DOHH2 (cell line): Measurements from ENCODE around the gene PGK1.
"Not testable (repeated sequence)": the region's sequence is repeated elsewhere in the genome, so short reads cannot be mapped to it uniquely, and the experiment has no call there.

Source experiments
- H3F3A ChIP-seq: fragments of 200-600 bp; sonication (generic), shearing (Covaris generic); 2 replicates; pipeline ENCODE4 v1.6.0; 2016; ENCODE audit warnings: antibody characterized with exemption, mild to moderate bottlenecking; ENCODE audit not compliant: control insufficient read depth, insufficient read depth
- H3K27ac ChIP-seq: fragments of 200-600 bp; sonication (generic); 2 replicates; pipeline ENCODE4 v1.5.1; 2014; ENCODE audit warnings: low read depth, mild to moderate bottlenecking, low read length, moderate library complexity
- H3K27me3 ChIP-seq: fragments of 200-600 bp; sonication (generic); 2 replicates; pipeline ENCODE4 v1.6.1; 2014; ENCODE audit warnings: mild to moderate bottlenecking, low read length, mixed read lengths; ENCODE audit not compliant: control insufficient read depth
- H3K36me3 ChIP-seq: fragments of 200-600 bp; sonication (generic); 2 replicates; pipeline ENCODE4 v1.6.1; 2014; ENCODE audit warnings: mild to moderate bottlenecking, low read length, moderate library complexity, mixed read lengths; ENCODE audit not compliant: control insufficient read depth
- H3K4me1 ChIP-seq: fragments of 200-600 bp; sonication (generic); 2 replicates; pipeline ENCODE4 v1.6.1; 2014; ENCODE audit warnings: mild to moderate bottlenecking, low read length, mixed read lengths; ENCODE audit not compliant: control insufficient read depth
- H3K4me2 ChIP-seq: fragments of 200-600 bp; sonication (generic); 2 replicates; pipeline ENCODE4 v1.6.0; 2014; ENCODE audit warnings: mild to moderate bottlenecking, low read length, moderate library complexity
- H3K4me3 ChIP-seq: fragments of 200-600 bp; sonication (generic); 2 replicates; pipeline ENCODE4 v1.5.1; 2014; ENCODE audit warnings: mild to moderate bottlenecking, low read length, mixed read lengths
- H3K79me2 ChIP-seq: fragments of 200-600 bp; sonication (generic); 2 replicates; pipeline ENCODE4 v1.6.1; 2014; ENCODE audit warnings: mild to moderate bottlenecking, low read length, mixed read lengths; ENCODE audit not compliant: control insufficient read depth
- H3K9me2 ChIP-seq: fragments of 200-600 bp; sonication (generic); replicated peaks from 2 replicates; pipeline ENCODE4 v1.6.1; 2014; ENCODE audit warnings: mild to moderate bottlenecking, low read length, mixed read lengths; ENCODE audit not compliant: control insufficient read depth
- H3K9me3 ChIP-seq: fragments of 200-600 bp; sonication (generic); 2 replicates; pipeline ENCODE4 v1.6.1; 2014; ENCODE audit warnings: antibody characterized with exemption, low read length, mixed read lengths; ENCODE audit not compliant: control insufficient read depth, insufficient read depth
- H4K20me1 ChIP-seq: fragments of 200-600 bp; sonication (generic); 2 replicates; pipeline ENCODE4 v1.6.0; 2014; ENCODE audit warnings: low read depth, mild to moderate bottlenecking, antibody characterized with exemption, low read length, moderate library complexity; ENCODE audit not compliant: control insufficient read depth, insufficient read depth
- EZH2phosphoT487 ChIP-seq: fragments of 200-600 bp; sonication (generic); IDR thresholded peaks from 2 replicates; pipeline ENCODE4 v1.6.1; 2017; ENCODE audit warnings: borderline replicate concordance, mild to moderate bottlenecking, antibody characterized with exemption, low read length, moderate library complexity, mixed read lengths
- TF ChIP-seq, protein P1 (sequence below): fragments of 200-600 bp; sonication (generic); IDR thresholded peaks from one replicate; pipeline ENCODE4 v1.5.1; 2014; ENCODE audit warnings: antibody characterized with exemption, mild to moderate bottlenecking, low read depth, low read length; ENCODE audit not compliant: poor library complexity, severe bottlenecking

Gene PGK1

DNA sequence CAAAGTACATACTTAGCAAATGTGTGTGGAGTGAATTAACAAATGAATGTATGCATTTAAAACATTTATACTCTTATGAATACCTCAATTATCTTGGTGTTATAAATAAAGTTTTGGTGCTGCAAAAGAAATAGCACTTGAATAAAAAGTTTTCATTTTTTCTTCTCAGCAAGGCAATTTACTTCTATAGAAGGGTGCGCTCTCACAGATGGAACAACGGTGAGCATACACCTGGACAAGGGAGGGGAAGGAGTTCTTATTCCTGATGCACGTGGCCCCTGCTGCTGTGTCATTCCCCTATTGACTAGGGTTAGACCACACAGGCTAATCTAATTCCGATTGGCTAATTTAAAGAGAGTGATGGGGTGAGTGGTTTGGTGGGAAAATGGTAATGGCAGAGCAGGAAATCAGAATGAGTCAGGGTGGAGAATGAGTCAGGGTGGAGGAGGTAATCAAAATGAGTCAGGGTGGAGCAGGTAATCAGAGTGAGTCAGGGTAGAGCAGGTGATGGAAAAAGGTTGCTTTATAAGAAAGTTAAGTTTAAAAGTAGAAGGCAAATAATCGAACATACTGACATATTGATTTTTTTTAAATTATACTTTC lies 28.2 kb upstream of the PGK1 start:
- H3K4me3 ChIP-seq = no peak overlapping the region
- no peaks in the 10 kb centered on the region for H3K36me3 ChIP-seq
- no peaks in the 10 kb centered on the region for H3K79me2 ChIP-seq
- H3K4me1 ChIP-seq = no peaks in the 10 kb centered on the region
- no peak overlapping the region for H3K4me2 ChIP-seq
- TF ChIP-seq, protein P1, sequence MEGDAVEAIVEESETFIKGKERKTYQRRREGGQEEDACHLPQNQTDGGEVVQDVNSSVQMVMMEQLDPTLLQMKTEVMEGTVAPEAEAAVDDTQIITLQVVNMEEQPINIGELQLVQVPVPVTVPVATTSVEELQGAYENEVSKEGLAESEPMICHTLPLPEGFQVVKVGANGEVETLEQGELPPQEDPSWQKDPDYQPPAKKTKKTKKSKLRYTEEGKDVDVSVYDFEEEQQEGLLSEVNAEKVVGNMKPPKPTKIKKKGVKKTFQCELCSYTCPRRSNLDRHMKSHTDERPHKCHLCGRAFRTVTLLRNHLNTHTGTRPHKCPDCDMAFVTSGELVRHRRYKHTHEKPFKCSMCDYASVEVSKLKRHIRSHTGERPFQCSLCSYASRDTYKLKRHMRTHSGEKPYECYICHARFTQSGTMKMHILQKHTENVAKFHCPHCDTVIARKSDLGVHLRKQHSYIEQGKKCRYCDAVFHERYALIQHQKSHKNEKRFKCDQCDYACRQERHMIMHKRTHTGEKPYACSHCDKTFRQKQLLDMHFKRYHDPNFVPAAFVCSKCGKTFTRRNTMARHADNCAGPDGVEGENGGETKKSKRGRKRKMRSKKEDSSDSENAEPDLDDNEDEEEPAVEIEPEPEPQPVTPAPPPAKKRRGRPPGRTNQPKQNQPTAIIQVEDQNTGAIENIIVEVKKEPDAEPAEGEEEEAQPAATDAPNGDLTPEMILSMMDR = no peak
- no peak for TF ChIP-seq EZH2phosphoT487
- H3F3A ChIP-seq = no peaks in the 10 kb centered on the region
- no peaks in the 10 kb centered on the region for H3K27me3 ChIP-seq
- H3K9me2 ChIP-seq = no peaks in the 10 kb centered on the region
- no peaks in the 10 kb centered on the region for H4K20me1 ChIP-seq
- H3K9me3 ChIP-seq = no peaks in the 10 kb centered on the region
- H3K27ac ChIP-seq = no peak overlapping the region

GRCh38 chrX:78081413-78081812 lies 22.6 kb upstream of the PGK1 start:
- H3K79me2 ChIP-seq, H3K36me3 ChIP-seq, H3K4me3 ChIP-seq, H3K27ac ChIP-seq, H3F3A ChIP-seq, H3K27me3 ChIP-seq, H3K4me2 ChIP-seq, H3K9me2 ChIP-seq, H3K4me1 ChIP-seq, H3K9me3 ChIP-seq, H4K20me1 ChIP-seq: not testable (repeated sequence)

DNA sequence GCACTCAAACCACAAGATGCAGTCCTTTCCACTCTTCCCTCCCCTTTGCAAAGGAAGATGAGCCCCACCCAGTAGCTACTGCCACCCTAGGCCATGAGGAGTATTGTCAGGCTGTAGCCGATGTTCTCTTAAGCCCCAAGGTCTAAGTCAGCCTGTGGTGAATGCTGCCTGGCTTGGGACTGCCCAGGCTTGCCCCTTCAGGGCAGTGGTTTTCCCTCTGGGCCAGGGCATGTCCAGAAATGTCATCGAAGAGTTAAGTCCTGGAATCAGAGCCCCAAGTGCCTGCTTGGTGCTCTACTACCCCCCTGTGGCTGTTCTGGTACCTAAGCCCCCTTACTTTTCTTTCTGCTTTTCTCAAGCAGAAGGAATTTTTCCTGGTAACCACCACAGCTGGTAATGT lies 11.8 kb upstream of the PGK1 start:
- no peaks in the 10 kb centered on the region for H4K20me1 ChIP-seq
- H3K27ac ChIP-seq = no peak overlapping the region
- H3K27me3 ChIP-seq = no peaks in the 10 kb centered on the region
- no peaks in the 10 kb centered on the region for H3K79me2 ChIP-seq
- H3K4me1 ChIP-seq = no peaks in the 10 kb centered on the region
- no peaks in the 10 kb centered on the region for H3K9me3 ChIP-seq
- H3K9me2 ChIP-seq = no peaks in the 10 kb centered on the region
- no peak for TF ChIP-seq EZH2phosphoT487
- TF ChIP-seq, protein P1 = peak; percentile 38
- no peaks in the 10 kb centered on the region for H3F3A ChIP-seq
- no peak overlapping the region for H3K4me2 ChIP-seq
- H3K36me3 ChIP-seq = no peaks in the 10 kb centered on the region
- no peak overlapping the region for H3K4me3 ChIP-seq

DNA sequence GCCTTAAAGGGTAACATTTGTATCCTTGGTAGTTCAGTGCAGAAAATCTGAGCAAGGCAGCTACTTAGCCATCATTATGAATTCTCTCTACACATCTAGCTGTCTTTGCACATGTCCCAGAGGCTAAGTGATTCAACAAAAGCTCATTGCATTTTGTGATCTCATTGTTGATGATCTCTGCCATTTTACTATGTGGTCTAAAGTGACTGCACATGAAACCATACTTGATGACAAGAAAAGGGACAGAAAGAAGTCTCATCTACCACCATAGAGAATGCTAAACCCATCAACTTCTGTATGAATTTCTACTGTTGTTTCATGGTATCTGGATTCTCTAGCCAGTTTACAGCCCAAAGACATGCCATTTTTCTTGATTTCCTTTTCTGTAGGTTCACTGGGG lies 5.9 kb upstream of the PGK1 start:
- TF ChIP-seq EZH2phosphoT487 = no peak
- TF ChIP-seq, protein P1 = no peak
- Histone ChIP-seq H3K36me3 (no peaks in the 10 kb centered on the region), H3K9me3 (peaks cover 4% of the 10 kb centered on the region; the same call in 1 of the 2 replicates), H3K4me1 (peaks cover 13% of the 10 kb centered on the region), H3K9me2 (no peaks in the 10 kb centered on the region), H3K27me3 (no peaks in the 10 kb centered on the region), H4K20me1 (no peaks in the 10 kb centered on the region), H3K4me3 (no peak overlapping the region), H3F3A (no peaks in the 10 kb centered on the region), H3K79me2 (no peaks in the 10 kb centered on the region), H3K27ac (no peak overlapping the region), H3K4me2 (no peak overlapping the region)
